Measurements from ENCODE around the gene ACLY.

GRCh38 chr17:41935641-41936040 lies 16.9 kb upstream of the ACLY start:
- TF ChIP-seq CTCF (optimal IDR thresholded peaks at IDR 0.05 in 1 of 3, IDR thresholded peaks at IDR 0.05 in 1 of 3, conservative IDR thresholded peaks at IDR 0.05 in 1 of 3; ENCODE audit: extremely low read depth in 1 of 3, insufficient read depth in 2 of 3, low read length in 3 of 3) (no peak), EZH2 (IDR thresholded peaks at IDR 0.05; ENCODE audit: low read length) (no peak)
